Myocyte (in vitro differentiated cells): ENCODE data around the gene TMEM98. TPM values are rescaled to one million over a fixed set of nuclear protein-coding genes. Genes with fewer than 3 reads are reported as not detected.
"Not testable (repeated sequence)": the region's sequence is repeated elsewhere in the genome, so short reads cannot be mapped to it uniquely, and the experiment has no call there.

Experiments
- DNase-seq: peaks from one replicate; pipeline ENCODE4 v3.0.0-alpha.2; 2012; ENCODE audit warnings: low read depth
- total RNA-seq: library from RNA; depleted of rRNA; stranded (reverse); fragments of >200 nt; gene quantifications from 2 replicates; pipeline ENCODE4 v1.2.3, GENCODE V29; 2014

The TMEM98 gene
- total RNA-seq, 1 donor from 2014 or later: 78.7 TPM

DNA sequence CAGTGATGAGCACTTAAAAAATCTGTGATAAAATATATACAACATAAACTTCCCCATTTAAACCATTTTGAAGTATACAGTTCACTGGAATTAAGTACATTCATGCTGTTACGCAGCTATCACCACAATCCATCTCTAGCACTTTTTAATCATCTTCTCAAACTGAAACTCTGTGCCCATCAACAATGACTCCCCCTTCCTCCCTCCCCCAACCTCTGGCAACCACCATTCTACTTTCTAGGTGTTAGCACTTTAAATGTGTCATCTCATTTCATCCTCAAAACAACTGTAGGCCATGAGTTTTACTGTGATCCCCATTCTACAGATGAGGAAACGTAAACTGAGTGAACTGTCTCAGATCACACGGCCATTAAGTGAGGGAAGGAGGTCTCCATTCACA is 13.8 kb upstream of the TMEM98 start:
- no peak for DNase-seq

- no peak for DNase-seq
These were observed 12.7 kb upstream of the TMEM98 start for GRCh38 chr17:32915245-32915644.

GRCh38 chr17:32916134-32916533 is 11.8 kb upstream of the TMEM98 start:
- DNase-seq: peak; percentile 49

GRCh38 chr17:32917081-32917480 is 10.9 kb upstream of the TMEM98 start:
- no peak for DNase-seq

DNA sequence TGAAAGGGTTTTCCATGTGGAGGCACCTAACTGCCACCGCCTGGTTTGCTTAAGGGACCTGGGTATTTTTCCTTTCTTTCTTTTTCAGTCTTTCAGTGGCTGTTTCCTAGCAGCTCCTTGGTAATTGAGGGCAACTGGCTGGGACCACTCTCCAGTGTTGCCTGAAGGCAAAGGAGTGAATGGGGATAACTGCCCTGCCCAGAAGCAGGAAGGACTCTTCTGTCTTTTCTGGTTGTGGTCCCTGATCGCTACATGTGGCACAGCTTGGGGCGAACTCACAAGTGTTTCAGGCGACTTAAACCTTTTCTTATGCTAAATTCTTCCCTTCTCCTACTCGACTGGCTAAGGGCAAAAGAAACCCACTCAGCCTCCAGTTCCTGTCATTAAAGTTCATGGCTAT is 10.1 kb upstream of the TMEM98 start:
- DNase-seq: no peak

DNA sequence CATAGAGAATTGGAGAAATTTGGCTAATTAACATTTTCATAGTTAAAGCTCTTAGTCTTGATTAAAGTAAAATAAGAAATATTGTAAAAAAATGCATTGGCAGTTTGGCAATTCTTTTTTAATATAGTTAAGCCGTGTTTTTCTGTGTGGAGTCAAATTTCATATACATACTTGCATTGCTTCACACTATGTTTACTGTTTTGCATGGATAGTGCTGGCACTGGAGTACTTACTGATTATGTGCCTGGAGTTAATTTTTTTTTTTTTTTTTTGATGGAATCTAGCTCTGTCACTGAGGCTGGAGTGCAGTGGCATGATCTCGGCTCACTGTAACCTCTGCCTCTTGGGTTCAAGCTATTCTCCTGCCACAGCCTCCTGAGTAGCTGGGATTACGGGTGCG is 8.1 kb upstream of the TMEM98 start:
- not testable (repeated sequence) for DNase-seq

- DNase-seq: no peak
These were observed 7.7 kb upstream of the TMEM98 start for GRCh38 chr17:32920293-32920692.

GRCh38 chr17:32921017-32921416 is 6.9 kb upstream of the TMEM98 start:
- DNase-seq: no peak

- DNase-seq: not testable (repeated sequence)
These were observed 4.0 kb upstream of the TMEM98 start for GRCh38 chr17:32923905-32924304.

DNA sequence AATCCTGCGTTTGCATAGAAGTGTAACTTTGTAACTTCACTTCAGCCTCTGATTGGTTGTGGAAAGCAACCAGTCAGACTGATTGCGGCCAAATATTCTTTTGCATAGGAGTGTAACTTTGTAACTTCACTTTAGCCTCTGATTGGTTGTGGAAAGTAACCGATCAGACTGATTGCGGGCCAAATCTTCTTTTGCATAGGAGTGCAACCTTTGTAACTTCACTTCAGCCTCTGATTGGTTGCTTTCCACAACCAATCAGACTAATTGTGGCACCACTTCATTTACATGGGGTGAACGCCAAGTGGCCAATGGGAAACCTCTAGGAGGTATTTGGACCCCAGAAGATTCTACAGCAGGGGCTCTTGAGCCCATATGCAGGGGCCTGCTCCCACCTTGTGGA is 1.8 kb upstream of the TMEM98 start:
- no peak for DNase-seq

GRCh38 chr17:32926789-32927188 is 1.2 kb upstream of the TMEM98 start:
- DNase-seq: not testable (repeated sequence)

GRCh38 chr17:32927201-32927723 is 691 bp upstream of the TMEM98 start:
- no peak for DNase-seq

DNA sequence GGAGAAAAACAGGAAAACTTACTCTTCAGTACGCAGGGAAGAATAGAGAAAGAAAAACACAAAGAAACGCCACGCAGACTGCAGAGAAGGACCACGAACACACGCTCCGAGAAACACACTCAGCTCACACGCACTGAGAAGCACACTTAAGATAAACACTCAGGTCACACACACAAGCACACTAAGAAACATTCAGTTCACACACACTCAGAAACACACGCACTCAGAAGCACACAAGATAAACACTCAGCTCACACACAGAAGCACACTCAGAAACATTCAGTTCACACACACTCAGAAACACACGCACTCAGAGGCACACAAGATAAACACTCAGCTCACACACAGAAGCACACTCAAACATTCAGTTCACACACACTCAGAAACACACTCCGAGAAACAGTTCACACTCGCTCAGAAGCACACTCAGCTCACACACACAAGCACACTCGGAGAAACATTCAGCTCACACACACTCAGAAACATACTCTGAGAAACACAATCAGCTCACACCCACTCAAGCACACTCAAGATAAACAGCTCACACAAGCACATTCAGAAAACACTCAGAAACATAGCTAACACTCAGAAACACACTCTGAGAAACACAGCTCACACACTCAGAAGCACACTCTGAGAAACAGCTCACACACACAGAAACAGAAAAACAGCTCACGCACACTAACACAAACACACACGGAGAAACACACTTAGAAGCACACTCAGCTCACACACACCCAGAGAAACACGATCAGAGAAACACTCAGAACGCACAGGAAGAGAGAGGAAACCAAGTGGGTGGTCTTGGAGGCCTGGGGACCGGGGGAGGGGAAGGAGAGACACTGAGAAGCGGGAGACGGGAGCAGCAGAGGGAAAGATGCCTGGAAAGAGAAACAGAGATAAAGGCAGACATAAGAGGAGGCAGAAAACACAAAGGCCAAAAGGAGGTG is 908 bp downstream of the TMEM98 start:
- no peak for DNase-seq

DNA sequence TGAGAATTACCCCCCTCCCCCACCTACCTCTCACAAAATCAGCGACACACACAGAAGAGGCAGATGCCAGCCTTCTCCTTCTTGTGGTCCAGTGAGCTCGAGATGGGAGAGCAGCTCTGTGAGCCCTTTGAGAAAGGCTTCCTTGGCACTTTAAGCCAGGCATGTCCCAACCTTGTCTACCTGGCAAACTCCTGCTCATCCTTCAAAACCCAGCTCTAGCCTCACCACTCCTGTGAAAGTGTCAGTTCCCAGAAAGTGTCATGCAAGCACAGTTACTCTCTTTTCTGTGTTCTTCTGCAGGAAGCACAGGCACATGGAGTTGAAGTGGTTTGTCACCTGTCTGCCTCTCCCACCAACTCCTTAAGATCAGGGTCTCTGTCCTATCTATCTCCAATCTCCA is 1.6 kb downstream of the TMEM98 start:
- no peak for DNase-seq

- no peak for DNase-seq
These were observed 2.6 kb downstream of the TMEM98 start for GRCh38 chr17:32930512-32930911.

- no peak for DNase-seq
These were observed 3.7 kb downstream of the TMEM98 start for GRCh38 chr17:32931686-32932085.

- DNase-seq: peak; percentile 37
These were observed 5.9 kb downstream of the TMEM98 start for GRCh38 chr17:32933881-32934280.

DNA sequence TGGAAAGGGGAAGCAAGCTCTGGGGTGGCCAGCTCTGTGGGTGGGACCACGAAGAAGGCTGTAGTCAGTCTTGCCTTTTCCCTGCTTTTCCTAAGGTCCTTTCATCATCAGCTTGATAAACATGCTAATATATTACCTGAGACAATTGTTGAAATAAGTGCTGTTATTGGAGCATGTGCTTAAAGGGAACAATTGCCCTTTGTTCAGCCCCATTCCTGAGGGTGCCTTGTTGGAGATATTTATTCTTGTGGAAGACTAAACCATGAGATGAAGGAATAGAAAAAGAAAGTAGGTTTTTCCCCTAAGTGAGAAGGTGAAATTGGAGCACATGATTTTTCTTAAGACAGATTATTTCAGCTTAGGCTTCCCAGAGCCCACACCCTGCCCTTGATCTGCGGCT is 7.8 kb downstream of the TMEM98 start:
- DNase-seq: no peak

DNA sequence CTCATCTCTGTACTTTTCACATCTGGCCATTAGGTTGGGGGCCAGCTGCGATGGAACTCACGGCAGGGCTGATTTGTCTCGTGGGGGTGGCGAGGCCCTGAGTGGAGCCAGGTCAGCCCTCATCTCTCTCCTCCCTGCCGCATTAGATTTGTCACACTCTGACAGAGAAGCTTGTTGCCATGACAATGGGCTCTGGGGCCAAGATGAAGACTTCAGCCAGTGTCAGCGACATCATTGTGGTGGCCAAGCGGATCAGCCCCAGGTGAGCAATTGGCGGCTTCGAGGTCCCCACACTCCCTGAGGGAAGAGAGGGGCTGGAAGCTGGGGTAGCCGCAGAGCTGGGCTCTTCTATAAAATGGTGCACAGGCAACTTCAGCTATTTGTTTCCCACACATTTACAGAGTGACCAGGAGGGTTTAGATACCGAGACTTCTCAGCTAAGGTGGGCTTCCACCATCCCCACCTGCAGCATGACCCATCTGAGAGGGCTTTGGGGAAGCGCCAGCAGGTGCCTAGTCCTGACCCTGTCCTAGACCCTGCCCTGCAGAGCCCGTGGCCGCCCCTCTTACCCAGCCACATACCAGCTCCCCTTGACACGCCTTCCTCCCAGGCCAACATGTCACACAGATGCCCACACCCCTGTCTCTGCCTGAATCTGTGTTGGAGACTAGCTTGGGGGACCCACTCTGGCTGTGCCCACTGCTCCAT is 8.4 kb downstream of the TMEM98 start:
- DNase-seq: no peak

- peak; percentile 43 for DNase-seq
These were observed 9.0 kb downstream of the TMEM98 start for GRCh38 chr17:32936894-32937500.

DNA sequence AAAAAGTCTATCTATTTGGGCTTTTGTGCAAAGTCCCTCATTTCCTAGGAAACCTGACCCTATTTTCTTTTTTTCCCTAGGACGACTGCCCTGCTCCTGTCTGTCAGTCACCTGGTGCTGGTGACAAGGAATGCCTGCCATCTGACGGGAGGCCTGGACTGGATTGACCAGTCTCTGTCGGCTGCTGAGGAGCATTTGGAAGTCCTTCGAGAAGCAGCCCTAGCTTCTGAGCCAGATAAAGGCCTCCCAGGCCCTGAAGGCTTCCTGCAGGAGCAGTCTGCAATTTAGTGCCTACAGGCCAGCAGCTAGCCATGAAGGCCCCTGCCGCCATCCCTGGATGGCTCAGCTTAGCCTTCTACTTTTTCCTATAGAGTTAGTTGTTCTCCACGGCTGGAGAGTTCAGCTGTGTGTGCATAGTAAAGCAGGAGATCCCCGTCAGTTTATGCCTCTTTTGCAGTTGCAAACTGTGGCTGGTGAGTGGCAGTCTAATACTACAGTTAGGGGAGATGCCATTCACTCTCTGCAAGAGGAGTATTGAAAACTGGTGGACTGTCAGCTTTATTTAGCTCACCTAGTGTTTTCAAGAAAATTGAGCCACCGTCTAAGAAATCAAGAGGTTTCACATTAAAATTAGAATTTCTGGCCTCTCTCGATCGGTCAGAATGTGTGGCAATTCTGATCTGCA is 12.9 kb downstream of the TMEM98 start:
- DNase-seq: no peak
